NK-92 (cell line): ENCODE results near the gene CEBPA.
"Not testable (repeated sequence)": the region's sequence is repeated elsewhere in the genome, so short reads cannot be mapped to it uniquely, and the experiment has no call there.

Source experiments
- DNase-seq: peaks from one replicate; lab custom pipeline; 2025; ENCODE audit not compliant: unreplicated experiment; lab: John Stamatoyannopoulos, UW

CEBPA gene

GRCh38 chr19:33301144-33301899 lies 1.0 kb downstream of the CEBPA start:
- no peak for DNase-seq

DNA sequence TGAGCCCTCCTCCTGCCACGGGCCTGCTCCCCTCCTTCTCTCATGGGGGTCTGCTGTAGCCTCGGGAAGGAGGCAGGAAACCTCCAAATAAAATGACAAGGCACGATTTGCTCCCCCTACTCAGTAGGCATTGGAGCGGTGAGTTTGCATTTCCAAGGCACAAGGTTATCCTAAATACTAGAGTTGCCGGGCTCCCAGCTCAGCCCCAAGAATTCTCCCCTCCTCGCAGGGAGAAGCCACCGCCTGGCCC lies 1.5 kb downstream of the CEBPA start:
- DNase-seq = no peak

- DNase-seq = no peak
These were observed 2.1 kb downstream of the CEBPA start for GRCh38 chr19:33300009-33300893.

DNA sequence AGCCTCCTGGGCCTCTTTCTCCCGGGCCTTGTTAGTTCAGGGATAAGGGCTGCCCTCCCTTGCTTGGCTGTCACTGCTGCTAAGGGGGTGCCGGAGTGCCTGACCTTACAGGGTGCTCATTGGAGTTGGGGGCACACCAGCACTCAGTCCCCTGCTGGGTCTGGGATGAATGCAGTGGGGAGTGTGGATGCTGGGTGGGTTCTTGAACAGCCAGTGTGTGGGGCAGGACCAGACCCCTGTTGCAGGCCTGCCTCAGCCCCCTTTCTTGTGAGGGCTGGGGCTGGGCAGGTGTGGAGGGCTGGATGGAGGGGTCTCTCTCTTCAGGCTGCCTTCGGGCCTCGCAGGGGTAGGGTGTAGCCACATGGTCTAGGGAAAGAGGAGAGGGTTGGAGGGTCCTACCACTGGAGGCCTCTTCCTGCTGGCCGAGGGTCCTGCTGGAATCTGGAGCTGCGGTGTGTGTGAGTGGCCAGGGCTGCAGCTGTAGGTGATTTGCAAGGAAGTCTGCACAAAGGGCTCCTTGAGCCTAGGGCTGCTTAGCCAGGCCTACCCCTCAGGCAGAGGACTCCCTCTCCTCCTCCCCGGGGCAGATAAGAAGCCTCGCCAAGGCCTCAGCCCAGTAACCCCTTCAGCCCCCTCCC lies 3.2 kb downstream of the CEBPA start:
- DNase-seq = no peak

- DNase-seq = no peak
These were observed 4.0 kb downstream of the CEBPA start for GRCh38 chr19:33298146-33298911.

DNA sequence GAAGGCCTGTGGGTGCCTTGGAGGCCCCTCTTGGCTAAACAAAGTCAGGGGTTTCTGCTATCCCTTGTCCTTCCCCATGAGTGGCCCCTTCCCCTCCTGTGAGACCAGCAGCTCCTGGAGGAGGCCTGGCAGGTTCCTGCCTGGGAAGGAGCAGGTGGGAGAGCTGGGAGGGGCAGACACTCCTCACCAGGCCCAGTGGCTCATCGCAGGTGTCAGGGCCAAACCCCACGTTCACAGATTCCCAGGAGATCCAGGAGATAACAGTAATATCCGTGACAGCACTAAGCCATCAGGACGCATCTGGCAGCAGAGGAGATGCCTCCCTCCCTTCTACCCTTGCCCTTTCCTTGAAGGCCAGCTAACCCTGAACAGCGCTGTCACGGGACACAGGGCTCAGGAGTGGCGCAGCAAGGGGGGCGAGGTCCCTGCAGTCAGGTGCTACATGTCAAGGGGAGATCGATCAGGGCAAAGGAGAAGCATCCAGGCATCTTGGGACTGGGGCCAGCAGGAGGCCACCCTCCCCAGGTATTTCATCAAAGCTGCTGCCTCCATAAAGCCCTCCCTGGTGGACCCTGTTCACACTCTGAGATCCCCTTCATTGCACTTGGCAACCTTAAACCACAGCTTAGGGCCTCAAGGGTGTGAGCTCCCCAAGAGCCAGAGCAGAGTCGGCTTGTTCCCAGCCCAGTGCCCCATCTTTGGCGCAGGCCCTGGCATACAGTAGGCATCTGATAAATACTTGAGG lies 4.8 kb downstream of the CEBPA start:
- no peak for DNase-seq

- DNase-seq = no peak
These were observed 5.8 kb downstream of the CEBPA start for GRCh38 chr19:33296488-33296971.

GRCh38 chr19:33295621-33296487 lies 6.5 kb downstream of the CEBPA start:
- no peak for DNase-seq

DNA sequence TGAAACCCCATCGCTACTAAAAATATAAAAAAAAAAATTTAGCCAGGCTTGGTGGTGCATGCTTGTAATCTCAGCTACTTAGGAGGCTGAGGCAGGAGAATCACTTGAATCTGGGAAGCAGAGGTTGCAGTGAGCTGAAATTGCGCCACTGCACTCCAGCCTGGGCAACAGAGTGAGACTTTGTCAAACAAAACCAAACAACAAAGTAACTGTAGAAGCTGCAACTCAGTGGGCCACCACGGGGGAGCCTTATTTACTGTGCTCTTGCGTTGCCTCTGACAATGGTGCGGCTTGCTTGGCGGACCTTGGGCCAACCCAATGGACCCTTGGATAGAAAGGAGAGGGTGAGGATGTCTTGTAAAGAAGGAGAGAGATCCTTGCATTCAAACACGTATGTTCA lies 7.3 kb downstream of the CEBPA start:
- DNase-seq = not testable (repeated sequence)

DNA sequence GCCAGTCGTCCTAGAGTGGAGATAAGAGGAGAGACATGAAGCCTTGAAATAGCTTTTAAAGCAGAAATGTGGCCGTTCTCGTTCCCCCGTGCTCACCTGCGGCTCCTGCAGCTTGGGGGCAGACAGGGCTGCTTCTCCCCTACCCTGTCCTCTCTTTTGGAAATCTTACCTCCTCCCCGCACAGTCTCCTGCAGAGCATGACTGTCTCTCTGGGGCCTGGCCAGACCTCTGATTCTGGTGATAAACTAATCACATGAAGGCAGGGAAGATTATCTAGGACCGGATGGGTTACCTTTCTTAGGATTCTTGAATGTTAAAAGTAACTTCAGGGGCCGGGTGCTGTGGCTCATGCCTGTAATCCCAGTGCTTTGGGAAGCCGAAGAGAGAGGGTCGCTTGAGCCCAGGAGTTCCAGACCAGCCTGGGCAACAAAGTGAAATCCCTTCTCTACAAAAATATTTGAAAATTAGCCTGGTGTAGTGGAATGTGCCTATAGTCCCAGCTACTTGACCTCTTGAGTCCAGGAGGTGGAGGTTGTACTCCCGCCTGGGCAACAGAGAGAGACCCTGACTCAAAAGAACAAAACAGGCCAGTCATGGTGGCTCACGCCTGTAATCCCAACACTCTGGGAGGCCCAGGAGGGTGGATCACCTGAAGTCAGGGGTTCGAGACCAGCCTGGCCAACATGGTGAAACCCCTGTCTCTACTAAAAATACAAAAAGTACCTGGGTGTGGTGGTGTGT lies 8.1 kb downstream of the CEBPA start:
- DNase-seq = no peak

- no peak for DNase-seq
These were observed 8.9 kb downstream of the CEBPA start for GRCh38 chr19:33293255-33294057.

DNA sequence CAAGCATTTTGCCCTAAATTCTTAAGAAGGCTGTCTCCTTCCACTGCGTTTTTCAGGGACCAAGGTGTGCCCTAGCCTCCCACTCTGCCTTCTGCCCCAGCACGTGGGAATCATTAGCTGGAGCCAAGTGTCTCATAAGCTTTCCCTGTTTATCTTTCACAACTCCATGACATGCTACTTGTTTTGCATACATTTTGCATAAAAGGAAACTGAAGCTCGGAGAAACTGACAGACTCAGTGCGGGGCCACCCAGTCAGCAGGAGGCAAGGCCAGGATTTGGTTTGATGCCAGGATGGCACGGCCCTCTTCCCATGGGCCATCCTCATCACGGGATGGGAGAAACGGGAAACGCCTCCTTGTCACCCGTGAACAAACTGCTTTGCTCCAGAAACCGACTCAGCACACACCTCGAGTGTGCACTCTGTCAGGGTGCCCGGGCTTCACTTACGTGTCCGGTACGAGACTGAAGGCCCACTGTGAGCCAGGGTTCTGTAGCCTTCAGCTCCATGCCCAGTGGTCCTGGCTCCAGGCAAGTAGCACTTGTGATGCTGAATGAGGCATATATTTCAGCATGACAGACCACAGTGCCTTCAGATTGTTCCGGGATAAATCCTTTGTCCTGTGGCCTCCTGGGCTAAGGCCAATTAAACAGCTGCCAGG lies 9.6 kb downstream of the CEBPA start:
- no peak for DNase-seq

GRCh38 chr19:33291623-33292534 lies 10.5 kb downstream of the CEBPA start:
- DNase-seq = no peak

- no peak for DNase-seq
These were observed 11.2 kb downstream of the CEBPA start for GRCh38 chr19:33290956-33291622.

DNA sequence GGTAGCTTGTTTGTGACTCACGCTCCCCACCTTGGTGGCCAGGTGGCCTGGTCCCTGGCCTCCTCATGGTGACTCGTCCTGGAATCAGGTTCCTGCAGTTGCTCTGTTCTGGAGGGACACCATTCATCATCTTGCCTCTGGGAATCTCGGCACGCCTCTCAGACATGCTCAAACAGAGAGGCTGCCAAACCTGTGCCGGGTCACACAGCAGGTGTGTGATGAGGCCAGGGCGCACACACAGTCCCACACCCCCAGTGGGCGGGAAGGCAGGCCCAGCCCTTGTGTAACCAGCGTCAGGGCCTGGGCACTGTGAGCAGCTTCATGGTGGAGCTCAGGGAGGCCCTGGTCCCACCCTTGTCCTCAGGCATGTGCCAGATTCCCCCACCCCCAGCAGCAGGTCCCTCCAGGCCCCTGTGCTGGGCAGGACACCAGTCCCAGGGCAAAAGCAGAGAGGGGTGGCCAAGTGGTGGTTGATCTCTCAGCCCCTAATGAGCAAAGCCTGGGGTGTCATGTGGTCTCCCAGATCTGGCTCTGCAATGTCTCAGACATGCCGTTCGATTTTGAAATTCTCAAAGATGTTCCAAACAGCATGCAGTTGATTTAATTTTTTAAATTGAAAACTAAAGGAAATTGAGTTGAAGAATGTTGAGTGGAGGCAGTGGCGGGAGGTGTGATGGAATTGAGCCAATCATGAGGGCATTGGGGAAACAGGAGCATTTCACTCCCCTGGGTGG lies 12.1 kb downstream of the CEBPA start:
- no peak for DNase-seq
